Mucosa of descending colon (tissue), 3 donors: Measurements from ENCODE around the gene ZBTB20. TPM values are rescaled to one million over a fixed set of nuclear protein-coding genes. Genes with fewer than 3 reads are reported as not detected.

Source experiments
- ATAC-seq: fragments of 200-7000 bp; cut with Tn5 transposase; one replicate; pipeline ENCODE4 v1.9.1; 2020; ENCODE audit warnings: mild to moderate bottlenecking, moderate library complexity
- DNase-seq, 3 donors: peaks; one replicate each; pipeline ENCODE4 v3.0.0-alpha.2; 2020
- H3K36me3 ChIP-seq: fragments of 200-600 bp; one replicate; pipeline ENCODE4 v1.8.0; 2021; ENCODE audit warnings: low read depth, mild to moderate bottlenecking
- H3K4me1 ChIP-seq: fragments of 200-600 bp; one replicate; pipeline ENCODE4 v1.8.0; 2021; ENCODE audit warnings: low read depth, mild to moderate bottlenecking
- H3K4me3 ChIP-seq: fragments of 200-600 bp; one replicate; pipeline ENCODE4 v1.8.0; 2021; ENCODE audit warnings: mild to moderate bottlenecking
- H3K9me3 ChIP-seq: fragments of 200-600 bp; one replicate; pipeline ENCODE4 v1.8.0; 2021; ENCODE audit warnings: mild to moderate bottlenecking
- CTCF ChIP-seq: fragments of 200-600 bp; IDR thresholded peaks from one replicate; pipeline ENCODE4 v1.8.0; 2022; ENCODE audit warnings: antibody characterized with exemption, mild to moderate bottlenecking
- intact Hi-C, 2 donors: fragments of 100-400 bp; cut with DNase I in 1 of 2; cut with micrococcal nuclease in 1 of 2; formaldehyde crosslinking; loops; one replicate each; pipeline versions ENCODE4 v1.11.0 to v1.11.1; 2022; cut with DNase I, micrococcal nuclease
- total RNA-seq, 3 donors: library from RNA; stranded (reverse); fragmentation: NEBNext Ultra II Directional in 2 of 3; extraction: Animal tissue kit (Norgen Biotek cat#: 25700) in 2 of 3; gene quantifications; one replicate each; pipeline versions ENCODE4 v1.2.1 to v1.2.4, GENCODE V29; 2021 to 2023
- donor health status: DM: no; HTN: no; CAD: no; lungs with moderate emphysema.
- donor health status: DM: no; HTN: no; CAD: no.
- donor health status: DM: no; HTN: yes; CAD: no.

ZBTB20 gene
- total RNA-seq, 3 donors from 2014 or later = 30.6 to 85.6 (median 37.3) TPM

- DNase-seq (peak in 1 of 3 donors; percentile 32), ATAC-seq (peak; percentile 64)
- Histone ChIP-seq H3K36me3 (no peaks in the 10 kb centered on the region), H3K9me3 (no peaks in the 10 kb centered on the region), H3K4me3 (no peak overlapping the region), H3K4me1 (no peaks in the 10 kb centered on the region)
- TF ChIP-seq CTCF = no peak
- intact Hi-C loops = no loop called here
Measured at GRCh38 chr3:114451561-114452018, 695.5 kb downstream of the ZBTB20 start.

DNA sequence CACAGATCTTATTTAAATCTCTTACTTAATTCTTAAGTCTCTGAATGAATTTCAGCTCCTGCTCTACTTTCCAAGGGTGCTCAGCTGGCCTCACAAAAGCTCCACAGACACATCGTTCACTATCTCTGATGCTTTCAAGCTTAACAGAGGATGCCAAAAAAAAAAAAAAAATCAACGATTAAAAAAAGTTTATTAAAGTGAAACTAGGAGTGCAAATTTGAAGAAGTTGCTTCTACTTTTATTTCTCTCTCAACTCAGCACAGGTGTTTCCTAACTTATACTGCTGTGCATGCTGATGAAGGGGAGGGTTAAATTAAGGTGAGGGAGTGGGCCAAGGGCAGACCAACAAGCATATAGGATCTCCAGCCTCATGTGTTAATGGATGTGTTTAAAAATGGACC is 696.0 kb downstream of the ZBTB20 start:
- Histone ChIP-seq H3K4me3 (no peak overlapping the region), H3K36me3 (no peaks in the 10 kb centered on the region), H3K4me1 (no peaks in the 10 kb centered on the region), H3K9me3 (no peaks in the 10 kb centered on the region)
- intact Hi-C loops = no loop called here
- DNase-seq = no peak
- peak; percentile 51 for ATAC-seq
- TF ChIP-seq CTCF = no peak

DNA sequence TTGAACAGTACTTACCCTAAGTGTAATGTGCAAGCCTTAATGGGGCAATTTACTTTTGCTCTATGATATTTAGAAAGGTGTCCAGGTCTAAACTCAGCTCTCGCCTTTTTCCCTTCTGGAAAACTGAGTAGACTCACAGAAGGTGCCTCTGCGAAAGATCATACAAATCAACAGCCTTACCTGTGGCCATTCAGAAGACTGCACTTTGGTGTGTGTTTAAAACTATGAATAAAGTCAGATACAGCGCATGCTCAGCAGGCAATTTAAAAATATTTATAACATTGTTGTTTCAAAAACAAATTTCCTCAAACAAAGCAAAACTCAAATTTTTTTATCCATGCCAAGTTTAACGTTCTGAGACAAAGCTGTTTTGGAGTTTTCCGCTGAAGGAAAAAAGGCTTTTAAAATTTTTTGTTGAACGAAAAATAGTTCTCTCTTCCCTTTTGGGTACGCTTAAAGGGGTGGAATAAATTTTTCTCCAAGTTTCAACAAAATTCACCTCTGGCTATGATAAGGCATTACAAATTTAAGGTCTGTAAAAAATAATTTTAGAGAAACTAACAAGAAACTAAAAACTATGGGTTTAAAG is 697.0 kb downstream of the ZBTB20 start:
- DNase-seq (no peak), ATAC-seq (no peak)
- TF ChIP-seq CTCF = no peak
- intact Hi-C loops = no loop called here
- Histone ChIP-seq H3K9me3 (no peaks in the 10 kb centered on the region), H3K4me3 (no peak overlapping the region), H3K4me1 (no peaks in the 10 kb centered on the region), H3K36me3 (no peaks in the 10 kb centered on the region)

DNA sequence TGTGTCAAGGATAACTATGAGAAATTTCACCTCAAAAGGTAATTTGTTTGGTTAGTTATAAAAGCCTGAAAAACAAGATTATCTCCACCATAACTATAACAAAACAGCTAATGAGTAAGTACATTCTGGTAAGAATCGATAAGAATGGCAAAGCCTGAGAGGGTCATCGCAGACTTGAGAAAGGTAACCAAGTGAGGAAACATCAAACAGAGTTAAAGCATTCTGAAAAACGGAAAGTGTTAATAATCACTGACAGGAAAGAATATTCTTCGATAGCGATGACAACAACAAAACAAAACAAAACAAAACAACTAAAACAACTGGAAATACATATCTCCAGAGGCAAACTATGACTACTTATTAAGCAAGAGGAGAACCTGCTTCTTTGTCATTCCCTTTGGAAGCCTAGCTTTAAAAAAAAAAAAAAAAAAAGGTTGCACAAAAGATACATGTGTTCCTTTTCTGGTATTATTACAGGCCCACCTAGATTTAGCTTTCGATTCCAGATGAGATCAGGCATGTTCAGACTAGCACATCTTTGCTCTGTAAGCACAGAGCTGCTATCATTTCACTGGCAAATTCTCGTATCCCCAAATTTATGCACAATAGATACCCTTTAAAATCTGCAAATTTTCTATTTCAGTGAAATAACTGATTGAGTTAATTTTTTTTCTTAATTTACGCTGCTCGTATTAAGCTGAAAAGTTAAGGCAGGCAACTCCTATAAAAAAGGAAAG is 697.6 kb downstream of the ZBTB20 start:
- no peaks in the 10 kb centered on the region for H3K4me1 ChIP-seq
- no peak for ATAC-seq
- intact Hi-C loops = no loop called here

GRCh38 chr3:114447950-114448479 is 699.1 kb downstream of the ZBTB20 start:
- H3K4me1 ChIP-seq = no peaks in the 10 kb centered on the region
- intact Hi-C loops = no loop called here
- no peaks in the 10 kb centered on the region for H3K9me3 ChIP-seq
- H3K36me3 ChIP-seq = no peaks in the 10 kb centered on the region
- TF ChIP-seq CTCF = no peak
- DNase-seq = no peak
- ATAC-seq = no peak
- H3K4me3 ChIP-seq = no peak overlapping the region

More for the DNA sequence above, 697.6 kb downstream of the ZBTB20 start:
- no peak for TF ChIP-seq CTCF
- no peaks in the 10 kb centered on the region for H3K36me3 ChIP-seq
- no peaks in the 10 kb centered on the region for H3K9me3 ChIP-seq
- no peak overlapping the region for H3K4me3 ChIP-seq
- DNase-seq = no peak
